HL-60 (cell line): Measurements from ENCODE around the gene EYA4.

ENCODE experiments used
- DNase-seq, 2 experiments: peaks; one replicate each; pipeline ENCODE4 v3.0.0-alpha.2; 2010 to 2020; ENCODE audit warnings: low read depth in 1 of 2, low spot score in 1 of 2
- H3K27ac ChIP-seq: fragments of 250-450 bp; sonication (Bioruptor Pico); replicated peaks from 2 replicates; pipeline ENCODE4 v1.5.1; 2020; ENCODE audit warnings: mild to moderate bottlenecking, moderate library complexity
- H3K27me3 ChIP-seq: fragments of 250-450 bp; sonication (Bioruptor Pico); 2 replicates; pipeline ENCODE4 v1.5.1; 2021; ENCODE audit warnings: mild to moderate bottlenecking, moderate library complexity; ENCODE audit not compliant: insufficient read depth, poor library complexity, severe bottlenecking
- H3K4me3 ChIP-seq: replicated peaks from 2 replicates; pipeline ENCODE4 v1.5.1; 2011; ENCODE audit warnings: mild to moderate bottlenecking, control low read depth, low read length; ENCODE audit not compliant: insufficient read depth
- GABPA ChIP-seq: IDR thresholded peaks from 2 replicates; pipeline ENCODE4 v1.6.1; 2012; ENCODE audit warnings: low read depth
- POLR2AphosphoS5 ChIP-seq: IDR thresholded peaks from 2 replicates; pipeline ENCODE4 v1.6.1; 2012; ENCODE audit warnings: low read depth
- REST ChIP-seq: IDR thresholded peaks from 2 replicates; pipeline ENCODE4 v1.6.1; 2012; ENCODE audit warnings: low read depth; ENCODE audit not compliant: insufficient replicate concordance
- SPI1 ChIP-seq: IDR thresholded peaks from 2 replicates; pipeline ENCODE4 v1.6.1; 2012; ENCODE audit warnings: low read depth, mild to moderate bottlenecking, borderline replicate concordance
- TF ChIP-seq, protein P1 (sequence below): IDR thresholded peaks from one replicate; pipeline ENCODE4 v1.5.1; 2011; ENCODE audit warnings: low read length, control low read depth, inconsistent platforms; ENCODE audit not compliant: insufficient read depth

Gene EYA4

GRCh38 chr6:133236932-133237331 lies 4.2 kb upstream of the EYA4 start:
- Histone ChIP-seq H3K27me3 (peaks cover 24% of the 10 kb centered on the region), H3K4me3 (no peak overlapping the region)
- DNase-seq, result no peak

GRCh38 chr6:133240511-133241085 lies 559 bp upstream of the EYA4 start:
- Histone ChIP-seq H3K27ac (no peak overlapping the region), H3K27me3 (peaks cover 47% of the 10 kb centered on the region), H3K4me3 (no peak overlapping the region)
- TF ChIP-seq SPI1 (no peak), POLR2AphosphoS5 (no peak), REST (no peak), GABPA (no peak)
- TF ChIP-seq, protein P1, sequence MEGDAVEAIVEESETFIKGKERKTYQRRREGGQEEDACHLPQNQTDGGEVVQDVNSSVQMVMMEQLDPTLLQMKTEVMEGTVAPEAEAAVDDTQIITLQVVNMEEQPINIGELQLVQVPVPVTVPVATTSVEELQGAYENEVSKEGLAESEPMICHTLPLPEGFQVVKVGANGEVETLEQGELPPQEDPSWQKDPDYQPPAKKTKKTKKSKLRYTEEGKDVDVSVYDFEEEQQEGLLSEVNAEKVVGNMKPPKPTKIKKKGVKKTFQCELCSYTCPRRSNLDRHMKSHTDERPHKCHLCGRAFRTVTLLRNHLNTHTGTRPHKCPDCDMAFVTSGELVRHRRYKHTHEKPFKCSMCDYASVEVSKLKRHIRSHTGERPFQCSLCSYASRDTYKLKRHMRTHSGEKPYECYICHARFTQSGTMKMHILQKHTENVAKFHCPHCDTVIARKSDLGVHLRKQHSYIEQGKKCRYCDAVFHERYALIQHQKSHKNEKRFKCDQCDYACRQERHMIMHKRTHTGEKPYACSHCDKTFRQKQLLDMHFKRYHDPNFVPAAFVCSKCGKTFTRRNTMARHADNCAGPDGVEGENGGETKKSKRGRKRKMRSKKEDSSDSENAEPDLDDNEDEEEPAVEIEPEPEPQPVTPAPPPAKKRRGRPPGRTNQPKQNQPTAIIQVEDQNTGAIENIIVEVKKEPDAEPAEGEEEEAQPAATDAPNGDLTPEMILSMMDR, result no peak
- no peak for DNase-seq

More at GRCh38 chr6:133236932-133237331, 4.2 kb upstream of the EYA4 start:
- TF ChIP-seq, protein P1, result no peak
- TF ChIP-seq GABPA (no peak), POLR2AphosphoS5 (no peak)
- H3K27ac ChIP-seq, result no peak overlapping the region

GRCh38 chr6:133241901-133242636 lies 912 bp downstream of the EYA4 start:
- DNase-seq, result no peak
- Histone ChIP-seq H3K27me3 (peaks cover 46% of the 10 kb centered on the region), H3K4me3 (no peak overlapping the region), H3K27ac (no peak overlapping the region)
- TF ChIP-seq SPI1, result no peak
- no peak for TF ChIP-seq REST
- TF ChIP-seq, protein P1, result no peak
- TF ChIP-seq POLR2AphosphoS5, result no peak
- TF ChIP-seq GABPA, result no peak
